ENCODE data around the gene SPATA6L.

The SPATA6L gene

GRCh38 chr9:4706021-4706420 is 39.7 kb upstream of the SPATA6L start:
- no peak for TF ChIP-seq CTCF (IDR thresholded peaks at IDR 0.05; ENCODE audit: insufficient read depth, low read length, missing control alignments)
- H3K4me3 ChIP-seq (ENCODE audit: low read depth, low read length) = no peak overlapping the region
- ChIA-PET POLR2A (no interaction called here), CTCF (no interaction called here)
- DNase-seq (ENCODE audit: low read depth, low spot score) = no peak

GRCh38 chr9:4704129-4704528 is 37.8 kb upstream of the SPATA6L start:
- ChIA-PET POLR2A (no interaction called here), CTCF (no interaction called here)
- no peak overlapping the region for H3K4me3 ChIP-seq (ENCODE audit: low read depth, low read length)
- TF ChIP-seq CTCF (IDR thresholded peaks at IDR 0.05; ENCODE audit: insufficient read depth, low read length, missing control alignments) = no peak
- DNase-seq (ENCODE audit: low read depth, low spot score) = no peak

GRCh38 chr9:4701526-4701925 is 35.2 kb upstream of the SPATA6L start:
- DNase-seq (ENCODE audit: low read depth, low spot score) = no peak
- H3K4me3 ChIP-seq (ENCODE audit: low read depth, low read length) = no peak overlapping the region
- TF ChIP-seq CTCF (IDR thresholded peaks at IDR 0.05; ENCODE audit: insufficient read depth, low read length, missing control alignments) = no peak
- ChIA-PET CTCF (interaction anchor here (0.7 kb wide), 1 partner anchor 53 kb away, joined by 3 read pairs; no protein-coding TSS in a partner anchor), POLR2A (no interaction called here)

- CTCF ChIA-PET = no interaction called here
- POLR2A ChIA-PET = no interaction called here
- no peak overlapping the region for H3K4me3 ChIP-seq (ENCODE audit: low read depth, low read length)
- TF ChIP-seq CTCF (IDR thresholded peaks at IDR 0.05; ENCODE audit: insufficient read depth, low read length, missing control alignments) = no peak
- no peak for DNase-seq (ENCODE audit: low read depth, low spot score)
These were observed 34.7 kb upstream of the SPATA6L start for GRCh38 chr9:4700932-4701331.

- no peak overlapping the region for H3K4me3 ChIP-seq (ENCODE audit: low read depth, low read length)
- DNase-seq (ENCODE audit: low read depth, low spot score) = no peak
- TF ChIP-seq CTCF (IDR thresholded peaks at IDR 0.05; ENCODE audit: insufficient read depth, low read length, missing control alignments) = no peak
- ChIA-PET POLR2A (no interaction called here), CTCF (no interaction called here)
These were observed 33.8 kb upstream of the SPATA6L start for GRCh38 chr9:4700091-4700490.

- no peak for DNase-seq (ENCODE audit: low read depth, low spot score)
- TF ChIP-seq CTCF (IDR thresholded peaks at IDR 0.05; ENCODE audit: insufficient read depth, low read length, missing control alignments) = no peak
- ChIA-PET POLR2A (no interaction called here), CTCF (interaction anchor here (1.1 to 1.7 kb wide), 3 partner anchors 11 to 22 kb away, joined by 3 to 5 read pairs (median 3); partner anchors contain the start of gene CDC37L1)
- H3K4me3 ChIP-seq (ENCODE audit: low read depth, low read length) = no peak overlapping the region
These were observed 25.5 kb upstream of the SPATA6L start for GRCh38 chr9:4691795-4692194.

Data from AG04449 (cell line).